ENCODE results near the gene ZNF213.

DNA sequence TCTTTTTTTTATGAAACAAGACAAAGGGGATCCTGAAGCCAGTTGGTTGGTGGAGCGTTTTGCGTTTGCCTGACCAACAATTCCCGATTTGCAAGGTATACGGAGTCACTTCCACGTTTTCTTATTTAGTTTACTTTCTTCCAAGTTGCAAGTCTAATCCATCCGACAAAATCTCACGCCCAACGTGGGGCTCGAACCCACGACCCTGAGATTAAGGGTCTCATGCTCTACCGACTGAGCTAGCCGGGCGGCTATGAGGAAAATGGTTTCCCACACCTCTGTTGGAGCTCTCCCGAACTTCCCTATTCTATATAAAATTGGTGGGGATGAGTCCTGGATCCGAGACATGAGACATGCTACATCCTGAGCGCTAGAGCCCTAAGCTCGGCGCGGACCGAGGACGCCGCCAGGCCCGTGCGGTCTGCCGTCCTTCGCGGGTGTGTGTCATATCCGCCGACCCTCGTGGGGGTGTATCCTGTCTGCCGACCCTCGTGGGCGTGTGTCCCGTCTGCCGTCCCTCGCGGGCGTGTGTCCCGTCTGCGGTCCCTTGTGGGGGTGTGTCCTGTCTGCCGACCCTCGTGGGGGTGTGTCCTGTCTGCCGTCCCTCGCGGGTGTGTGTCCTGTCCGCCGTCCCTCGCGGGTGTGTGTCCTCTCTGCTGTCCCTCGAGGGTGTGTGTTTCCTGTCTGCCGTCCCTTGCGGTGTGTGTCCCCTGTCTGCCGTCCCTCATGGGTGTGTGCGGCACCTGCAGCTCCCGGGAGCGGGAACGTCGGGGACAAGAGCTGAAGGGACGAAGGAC lies 22.6 kb downstream of the ZNF213 start:
- TF ChIP-seq, protein P1, sequence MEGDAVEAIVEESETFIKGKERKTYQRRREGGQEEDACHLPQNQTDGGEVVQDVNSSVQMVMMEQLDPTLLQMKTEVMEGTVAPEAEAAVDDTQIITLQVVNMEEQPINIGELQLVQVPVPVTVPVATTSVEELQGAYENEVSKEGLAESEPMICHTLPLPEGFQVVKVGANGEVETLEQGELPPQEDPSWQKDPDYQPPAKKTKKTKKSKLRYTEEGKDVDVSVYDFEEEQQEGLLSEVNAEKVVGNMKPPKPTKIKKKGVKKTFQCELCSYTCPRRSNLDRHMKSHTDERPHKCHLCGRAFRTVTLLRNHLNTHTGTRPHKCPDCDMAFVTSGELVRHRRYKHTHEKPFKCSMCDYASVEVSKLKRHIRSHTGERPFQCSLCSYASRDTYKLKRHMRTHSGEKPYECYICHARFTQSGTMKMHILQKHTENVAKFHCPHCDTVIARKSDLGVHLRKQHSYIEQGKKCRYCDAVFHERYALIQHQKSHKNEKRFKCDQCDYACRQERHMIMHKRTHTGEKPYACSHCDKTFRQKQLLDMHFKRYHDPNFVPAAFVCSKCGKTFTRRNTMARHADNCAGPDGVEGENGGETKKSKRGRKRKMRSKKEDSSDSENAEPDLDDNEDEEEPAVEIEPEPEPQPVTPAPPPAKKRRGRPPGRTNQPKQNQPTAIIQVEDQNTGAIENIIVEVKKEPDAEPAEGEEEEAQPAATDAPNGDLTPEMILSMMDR (tag by site-specific recombination; IDR thresholded peaks at IDR 0.05), result no peak
- no peak for TF ChIP-seq ZNF274 (IDR thresholded peaks at IDR 0.05; ENCODE audit: low read length)
- TF ChIP-seq ZNF274 (tag by site-specific recombination; IDR thresholded peaks at IDR 0.05; ENCODE audit: borderline replicate concordance), result no peak
- no peak for TF ChIP-seq ZNF529 (tag by site-specific recombination; IDR thresholded peaks at IDR 0.05; ENCODE audit: insufficient replicate concordance)
- TF ChIP-seq PRDM10 (tag by site-specific recombination; IDR thresholded peaks at IDR 0.05), result peak; percentile 69; the same call in 1 of the 2 replicates
- TF ChIP-seq, protein P2, sequence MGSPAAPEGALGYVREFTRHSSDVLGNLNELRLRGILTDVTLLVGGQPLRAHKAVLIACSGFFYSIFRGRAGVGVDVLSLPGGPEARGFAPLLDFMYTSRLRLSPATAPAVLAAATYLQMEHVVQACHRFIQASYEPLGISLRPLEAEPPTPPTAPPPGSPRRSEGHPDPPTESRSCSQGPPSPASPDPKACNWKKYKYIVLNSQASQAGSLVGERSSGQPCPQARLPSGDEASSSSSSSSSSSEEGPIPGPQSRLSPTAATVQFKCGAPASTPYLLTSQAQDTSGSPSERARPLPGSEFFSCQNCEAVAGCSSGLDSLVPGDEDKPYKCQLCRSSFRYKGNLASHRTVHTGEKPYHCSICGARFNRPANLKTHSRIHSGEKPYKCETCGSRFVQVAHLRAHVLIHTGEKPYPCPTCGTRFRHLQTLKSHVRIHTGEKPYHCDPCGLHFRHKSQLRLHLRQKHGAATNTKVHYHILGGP (tag by site-specific recombination; IDR thresholded peaks at IDR 0.05), result no peak
- TF ChIP-seq GLI2 (tag by site-specific recombination; IDR thresholded peaks at IDR 0.05; ENCODE audit: borderline replicate concordance, low read depth), result no peak; the same call in 1 of the 2 replicates
- TF ChIP-seq TRIM28 (IDR thresholded peaks at IDR 0.05; ENCODE audit: borderline replicate concordance, low read length), result 0 out of 2 replicates have a peak, but pooled peaks have one; percentile 23
- TF ChIP-seq ZNF112 (tag by site-specific recombination; IDR thresholded peaks at IDR 0.05), result no peak

Data from HEK293 (cell line).